Measurements from ENCODE around the gene GLT8D2.
A peak's percentile ranks its signal among the peaks of the same experiment; 100 is the strongest.

Gene GLT8D2

GRCh38 chr12:103960616-103961227, 89.3 kb downstream of the GLT8D2 start:
- Histone ChIP-seq H3K36me3 (ENCODE audit: low read length) (no peaks in the 10 kb centered on the region), H3K9ac (ENCODE audit: low read length) (no peak overlapping the region), H3F3A (ENCODE audit: insufficient read depth) (peaks cover 18% of the 10 kb centered on the region), H4K20me1 (ENCODE audit: low read depth, low read length) (no peaks in the 10 kb centered on the region), H3K9me2 (replicated peaks; ENCODE audit: insufficient read depth, low read length) (no peaks in the 10 kb centered on the region), H3K4me2 (ENCODE audit: low read depth, low read length, poor library complexity, severe bottlenecking) (no peak overlapping the region), H2AFZ (ENCODE audit: low read depth, low read length, severe bottlenecking) (no peak overlapping the region), H3K27ac (ENCODE audit: low read depth, low read length) (no peak overlapping the region), H3K27me3 (ENCODE audit: low read length) (no peaks in the 10 kb centered on the region), H3K9me3 (ENCODE audit: insufficient read depth, low read length) (no peaks in the 10 kb centered on the region), H3K79me2 (ENCODE audit: insufficient read depth, low read length) (peaks cover 29% of the 10 kb centered on the region), H3K4me3 (ENCODE audit: insufficient read depth, low read length, poor library complexity, severe bottlenecking) (no peak overlapping the region)
- TF ChIP-seq CTCF (IDR thresholded peaks at IDR 0.05; ENCODE audit: insufficient read depth, low read length, poor library complexity, severe bottlenecking) (no peak), EZH2phosphoT487 (conservative IDR thresholded peaks at IDR 0.05; ENCODE audit: low read length) (no peak)

- no peak overlapping the region for H3K27ac ChIP-seq (ENCODE audit: low read depth, low read length)
- TF ChIP-seq CTCF (IDR thresholded peaks at IDR 0.05; ENCODE audit: insufficient read depth, low read length, poor library complexity, severe bottlenecking) (no peak), EZH2phosphoT487 (conservative IDR thresholded peaks at IDR 0.05; ENCODE audit: low read length) (no peak)
- peaks cover 21% of the 10 kb centered on the region for H3K79me2 ChIP-seq (ENCODE audit: insufficient read depth, low read length)
- no peaks in the 10 kb centered on the region for H3K9me3 ChIP-seq (ENCODE audit: insufficient read depth, low read length)
- H3K9ac ChIP-seq (ENCODE audit: low read length) = no peak overlapping the region
- no peak overlapping the region for H2AFZ ChIP-seq (ENCODE audit: low read depth, low read length, severe bottlenecking)
- H3K27me3 ChIP-seq (ENCODE audit: low read length) = no peaks in the 10 kb centered on the region
- H3K4me3 ChIP-seq (ENCODE audit: insufficient read depth, low read length, poor library complexity, severe bottlenecking) = no peak overlapping the region
- H4K20me1 ChIP-seq (ENCODE audit: low read depth, low read length) = no peaks in the 10 kb centered on the region
- H3K36me3 ChIP-seq (ENCODE audit: low read length) = no peaks in the 10 kb centered on the region
- no peaks in the 10 kb centered on the region for H3K9me2 ChIP-seq (replicated peaks; ENCODE audit: insufficient read depth, low read length)
- H3K4me2 ChIP-seq (ENCODE audit: low read depth, low read length, poor library complexity, severe bottlenecking) = no peak overlapping the region
- H3F3A ChIP-seq (ENCODE audit: insufficient read depth) = peaks cover 18% of the 10 kb centered on the region
Observed at GRCh38 chr12:103958621-103959020, 91.4 kb downstream of the GLT8D2 start.

GRCh38 chr12:103957865-103958388, 92.1 kb downstream of the GLT8D2 start:
- Histone ChIP-seq H3K36me3 (ENCODE audit: low read length) (no peaks in the 10 kb centered on the region), H4K20me1 (ENCODE audit: low read depth, low read length) (no peaks in the 10 kb centered on the region), H3K4me3 (ENCODE audit: insufficient read depth, low read length, poor library complexity, severe bottlenecking) (no peak overlapping the region), H2AFZ (ENCODE audit: low read depth, low read length, severe bottlenecking) (no peak overlapping the region), H3F3A (ENCODE audit: insufficient read depth) (peaks cover 18% of the 10 kb centered on the region), H3K79me2 (ENCODE audit: insufficient read depth, low read length) (peaks cover 21% of the 10 kb centered on the region), H3K9me2 (replicated peaks; ENCODE audit: insufficient read depth, low read length) (no peaks in the 10 kb centered on the region), H3K4me2 (ENCODE audit: low read depth, low read length, poor library complexity, severe bottlenecking) (peak overlapping the region; percentile 95), H3K27me3 (ENCODE audit: low read length) (no peaks in the 10 kb centered on the region), H3K27ac (ENCODE audit: low read depth, low read length) (no peak overlapping the region), H3K9me3 (ENCODE audit: insufficient read depth, low read length) (no peaks in the 10 kb centered on the region), H3K9ac (ENCODE audit: low read length) (peak overlapping the region; percentile 84)
- TF ChIP-seq CTCF (IDR thresholded peaks at IDR 0.05; ENCODE audit: insufficient read depth, low read length, poor library complexity, severe bottlenecking) = no peak
- no peak for TF ChIP-seq EZH2phosphoT487 (conservative IDR thresholded peaks at IDR 0.05; ENCODE audit: low read length)
